Measurements from ENCODE around the gene EPHB3. TPM values are rescaled to one million over a fixed set of nuclear protein-coding genes. Genes with fewer than 3 reads are reported as not detected.
A peak's percentile ranks its signal among the peaks of the same experiment; 100 is the strongest.

Gene EPHB3
- 21.1 TPM for polyA plus RNA-seq (2013, experiment 1 of 2)
- polyA plus RNA-seq (2013, experiment 2 of 2), result 18.1 TPM

- WGBS, 2 experiments (ENCODE audit: insufficient coverage in 2 of 2), result 4% methylated on average over 57 to 60 of the region's 62 CpGs
- H3K4me1 ChIP-seq (ENCODE audit: control insufficient read depth, insufficient read depth, low read length, poor library complexity, severe bottlenecking), result peaks cover 34% of the 10 kb centered on the region
- peak within 1 kb of the TSS; percentile 68 for H3K4me3 ChIP-seq (ENCODE audit: extremely low read depth, insufficient read depth, low read length, poor library complexity, severe bottlenecking)
- no peaks in the 10 kb centered on the region for H3K9me3 ChIP-seq (ENCODE audit: control insufficient read depth, low read length)
- H3K27ac ChIP-seq (ENCODE audit: low read depth, low read length, severe bottlenecking), result no peak within 1 kb of the TSS
- no peaks in the 10 kb centered on the region for H3K36me3 ChIP-seq (ENCODE audit: control insufficient read depth, insufficient read depth, low read length)
These were observed at the start of gene EPHB3 for GRCh38 chr3:184561061-184561912. Gene EPHB3 (plus strand): TSS chr3:184561785. CDS start chr3:184562236, 451 bp downstream.

- Histone ChIP-seq H3K4me3 (ENCODE audit: extremely low read depth, insufficient read depth, low read length, poor library complexity, severe bottlenecking) (no peak overlapping the region), H3K9me3 (ENCODE audit: control insufficient read depth, low read length) (no peaks in the 10 kb centered on the region), H3K36me3 (ENCODE audit: control insufficient read depth, insufficient read depth, low read length) (no peaks in the 10 kb centered on the region), H3K4me1 (ENCODE audit: control insufficient read depth, insufficient read depth, low read length, poor library complexity, severe bottlenecking) (no peaks in the 10 kb centered on the region), H3K27ac (ENCODE audit: low read depth, low read length, severe bottlenecking) (no peak overlapping the region)
- 91 to 92% methylated on average over 3 of the region's 7 CpGs for WGBS, 2 experiments (ENCODE audit: insufficient coverage in 2 of 2)
These were observed 49.0 kb upstream of the EPHB3 start for GRCh38 chr3:184512621-184513020.

GRCh38 chr3:184513276-184514170, 48.1 kb upstream of the EPHB3 start:
- 6 to 12% methylated on average over 56 to 64 of the region's 69 CpGs for WGBS, 2 experiments (ENCODE audit: insufficient coverage in 2 of 2)
- H3K4me3 ChIP-seq (ENCODE audit: extremely low read depth, insufficient read depth, low read length, poor library complexity, severe bottlenecking), result peak overlapping the region; percentile 31
- no peaks in the 10 kb centered on the region for H3K4me1 ChIP-seq (ENCODE audit: control insufficient read depth, insufficient read depth, low read length, poor library complexity, severe bottlenecking)
- H3K9me3 ChIP-seq (ENCODE audit: control insufficient read depth, low read length), result no peaks in the 10 kb centered on the region
- no peak overlapping the region for H3K27ac ChIP-seq (ENCODE audit: low read depth, low read length, severe bottlenecking)
- no peaks in the 10 kb centered on the region for H3K36me3 ChIP-seq (ENCODE audit: control insufficient read depth, insufficient read depth, low read length)

- Histone ChIP-seq H3K27ac (ENCODE audit: low read depth, low read length, severe bottlenecking) (no peak overlapping the region), H3K9me3 (ENCODE audit: control insufficient read depth, low read length) (no peaks in the 10 kb centered on the region), H3K4me3 (ENCODE audit: extremely low read depth, insufficient read depth, low read length, poor library complexity, severe bottlenecking) (no peak overlapping the region), H3K4me1 (ENCODE audit: control insufficient read depth, insufficient read depth, low read length, poor library complexity, severe bottlenecking) (no peaks in the 10 kb centered on the region), H3K36me3 (ENCODE audit: control insufficient read depth, insufficient read depth, low read length) (no peaks in the 10 kb centered on the region)
- WGBS, 2 experiments (ENCODE audit: insufficient coverage in 2 of 2), result 70 to 78% methylated on average over 7 to 9 of the region's 10 CpGs
These were observed 47.5 kb upstream of the EPHB3 start for GRCh38 chr3:184514171-184514490.

- WGBS, 2 experiments (ENCODE audit: insufficient coverage in 2 of 2), result 3 to 40% methylated on average over 1 to 2 of the region's 7 CpGs
- Histone ChIP-seq H3K36me3 (ENCODE audit: control insufficient read depth, insufficient read depth, low read length) (no peaks in the 10 kb centered on the region), H3K4me3 (ENCODE audit: extremely low read depth, insufficient read depth, low read length, poor library complexity, severe bottlenecking) (no peak overlapping the region), H3K9me3 (ENCODE audit: control insufficient read depth, low read length) (no peaks in the 10 kb centered on the region), H3K27ac (ENCODE audit: low read depth, low read length, severe bottlenecking) (no peak overlapping the region), H3K4me1 (ENCODE audit: control insufficient read depth, insufficient read depth, low read length, poor library complexity, severe bottlenecking) (no peaks in the 10 kb centered on the region)
These were observed 37.6 kb upstream of the EPHB3 start for GRCh38 chr3:184523825-184524615.

- Histone ChIP-seq H3K4me1 (ENCODE audit: control insufficient read depth, insufficient read depth, low read length, poor library complexity, severe bottlenecking) (no peaks in the 10 kb centered on the region), H3K9me3 (ENCODE audit: control insufficient read depth, low read length) (no peaks in the 10 kb centered on the region), H3K36me3 (ENCODE audit: control insufficient read depth, insufficient read depth, low read length) (no peaks in the 10 kb centered on the region), H3K4me3 (ENCODE audit: extremely low read depth, insufficient read depth, low read length, poor library complexity, severe bottlenecking) (peak overlapping the region; percentile 54), H3K27ac (ENCODE audit: low read depth, low read length, severe bottlenecking) (peak overlapping the region; percentile 82)
- WGBS, 2 experiments (ENCODE audit: insufficient coverage in 2 of 2), result 0% methylated on average over 2 of the region's 7 CpGs
These were observed 36.6 kb upstream of the EPHB3 start for GRCh38 chr3:184524981-184525336.

- Histone ChIP-seq H3K4me1 (ENCODE audit: control insufficient read depth, insufficient read depth, low read length, poor library complexity, severe bottlenecking) (no peaks in the 10 kb centered on the region), H3K36me3 (ENCODE audit: control insufficient read depth, insufficient read depth, low read length) (no peaks in the 10 kb centered on the region), H3K4me3 (ENCODE audit: extremely low read depth, insufficient read depth, low read length, poor library complexity, severe bottlenecking) (peak overlapping the region; percentile 54), H3K27ac (ENCODE audit: low read depth, low read length, severe bottlenecking) (peak overlapping the region; percentile 82), H3K9me3 (ENCODE audit: control insufficient read depth, low read length) (no peaks in the 10 kb centered on the region)
- WGBS, 2 experiments (ENCODE audit: insufficient coverage in 2 of 2), result 1% methylated on average over 56 to 57 of the region's 60 CpGs
These were observed 36.1 kb upstream of the EPHB3 start for GRCh38 chr3:184525337-184526087.

- peak overlapping the region; percentile 82 for H3K27ac ChIP-seq (ENCODE audit: low read depth, low read length, severe bottlenecking)
- H3K36me3 ChIP-seq (ENCODE audit: control insufficient read depth, insufficient read depth, low read length), result no peaks in the 10 kb centered on the region
- H3K4me3 ChIP-seq (ENCODE audit: extremely low read depth, insufficient read depth, low read length, poor library complexity, severe bottlenecking), result peak overlapping the region; percentile 54
- 5 to 6% methylated on average over 12 of the region's 12 CpGs for WGBS, 2 experiments (ENCODE audit: insufficient coverage in 2 of 2)
- no peaks in the 10 kb centered on the region for H3K9me3 ChIP-seq (ENCODE audit: control insufficient read depth, low read length)
- H3K4me1 ChIP-seq (ENCODE audit: control insufficient read depth, insufficient read depth, low read length, poor library complexity, severe bottlenecking), result no peaks in the 10 kb centered on the region
These were observed 35.5 kb upstream of the EPHB3 start for GRCh38 chr3:184526088-184526433.

- whole genome bisulfite sequencing, 2 experiments (ENCODE audit: insufficient coverage in 2 of 2), result 73 to 79% methylated on average over 6 to 7 of the region's 8 CpGs
- H3K9me3 ChIP-seq (ENCODE audit: control insufficient read depth, low read length), result no peaks in the 10 kb centered on the region
- no peak overlapping the region for H3K4me3 ChIP-seq (ENCODE audit: extremely low read depth, insufficient read depth, low read length, poor library complexity, severe bottlenecking)
- H3K4me1 ChIP-seq (ENCODE audit: control insufficient read depth, insufficient read depth, low read length, poor library complexity, severe bottlenecking), result no peaks in the 10 kb centered on the region
- no peak overlapping the region for H3K27ac ChIP-seq (ENCODE audit: low read depth, low read length, severe bottlenecking)
- no peaks in the 10 kb centered on the region for H3K36me3 ChIP-seq (ENCODE audit: control insufficient read depth, insufficient read depth, low read length)
These were observed 29.8 kb upstream of the EPHB3 start for GRCh38 chr3:184531626-184532280.

All from mesodermal cell (in vitro differentiated cells).